NCI-H2081 treated with DMSO at 0.1 percent for 48 hours (cell line): ENCODE results near the gene FOXO1.

Experiments used
- DNase-seq: peaks from one replicate; lab custom pipeline; 2025; lab: John Stamatoyannopoulos, UW

FOXO1 gene

DNA sequence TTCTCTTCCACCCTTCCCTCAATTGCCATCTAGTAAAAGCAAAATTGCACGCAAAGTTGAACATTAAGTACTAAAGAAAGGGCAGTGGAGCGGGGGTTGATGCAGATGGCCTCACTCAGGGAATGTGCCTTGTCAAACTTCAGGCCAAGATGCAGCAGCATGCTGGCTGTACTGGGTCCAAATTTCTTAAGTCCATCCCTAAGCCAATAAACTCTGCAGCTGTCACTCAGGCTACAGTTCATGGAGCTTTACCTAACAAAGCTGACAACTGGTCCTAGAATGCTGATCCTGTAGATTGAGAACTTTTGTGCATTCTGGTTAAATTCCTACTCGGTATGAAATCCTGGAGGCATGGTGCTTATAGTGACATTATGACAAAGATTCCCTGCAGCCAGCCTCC, 88.4 kb downstream of the FOXO1 start:
- no peak for DNase-seq

DNA sequence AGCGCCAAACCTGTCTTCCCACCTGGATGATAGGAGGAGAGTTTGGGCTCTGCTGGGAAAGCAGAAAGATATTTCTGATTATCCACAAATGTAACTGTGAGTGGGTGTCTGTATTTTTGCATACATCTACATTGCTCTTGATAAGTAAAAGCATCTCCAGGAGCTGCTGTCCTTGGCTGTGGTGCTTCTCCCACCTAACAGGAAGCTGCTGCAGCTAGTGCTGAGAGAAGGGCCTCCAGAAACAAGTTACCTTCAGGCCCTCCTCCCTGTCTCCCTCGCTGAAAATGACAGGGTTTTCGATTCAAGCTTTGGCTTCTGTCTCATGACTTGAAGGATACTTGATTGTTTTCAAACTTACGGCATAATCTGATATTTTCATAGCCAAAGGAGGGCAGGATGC, 90.1 kb downstream of the FOXO1 start:
- no peak for DNase-seq

DNA sequence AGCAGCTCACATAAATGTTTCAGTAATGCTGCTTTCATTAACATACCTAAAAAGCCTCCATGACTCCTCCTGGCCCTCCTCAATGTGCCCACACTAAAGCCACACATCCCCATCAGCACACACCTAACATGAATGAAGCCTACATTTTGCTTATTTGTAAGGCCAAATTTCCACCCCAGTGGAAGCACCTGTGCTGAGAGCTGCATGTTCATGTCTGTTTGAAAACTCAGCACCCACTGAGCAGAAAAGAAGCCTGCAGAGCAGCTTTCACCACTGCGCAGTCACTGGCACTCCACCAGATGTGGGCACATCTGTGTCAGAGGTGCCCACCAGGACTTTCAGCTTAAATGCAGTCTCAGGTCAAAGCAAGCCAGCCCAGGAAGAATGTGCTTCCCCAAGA, 93.5 kb downstream of the FOXO1 start:
- DNase-seq, result no peak

DNA sequence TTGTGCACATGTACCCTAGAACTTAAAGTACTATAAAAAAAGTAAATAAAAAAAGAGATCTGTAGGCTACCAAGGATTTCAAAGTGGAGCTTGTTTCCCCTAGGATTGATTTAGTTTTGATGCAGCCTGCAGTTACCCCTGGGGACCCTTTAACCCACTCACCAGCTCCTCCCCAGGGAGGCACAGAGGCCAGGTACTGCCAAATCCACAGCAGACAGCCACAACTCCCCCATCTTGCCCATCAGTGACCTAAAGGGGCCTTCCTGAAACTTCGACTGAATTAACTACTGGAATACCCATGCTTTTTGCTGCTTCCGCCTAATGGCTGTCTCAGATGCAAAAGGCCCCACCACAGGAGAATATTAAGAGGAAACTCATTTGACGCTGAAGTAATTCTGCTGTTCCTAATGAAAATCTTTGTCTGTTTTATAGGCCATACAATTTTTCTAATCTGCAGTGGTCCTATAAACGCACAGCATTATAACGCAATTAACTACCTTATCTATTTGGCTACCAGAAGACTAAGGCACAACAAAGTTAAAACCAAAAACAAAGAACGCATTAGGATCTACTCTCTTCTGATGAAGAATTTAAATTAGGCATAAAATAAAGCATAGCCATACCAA, 95.0 kb downstream of the FOXO1 start:
- DNase-seq, result no peak

DNA sequence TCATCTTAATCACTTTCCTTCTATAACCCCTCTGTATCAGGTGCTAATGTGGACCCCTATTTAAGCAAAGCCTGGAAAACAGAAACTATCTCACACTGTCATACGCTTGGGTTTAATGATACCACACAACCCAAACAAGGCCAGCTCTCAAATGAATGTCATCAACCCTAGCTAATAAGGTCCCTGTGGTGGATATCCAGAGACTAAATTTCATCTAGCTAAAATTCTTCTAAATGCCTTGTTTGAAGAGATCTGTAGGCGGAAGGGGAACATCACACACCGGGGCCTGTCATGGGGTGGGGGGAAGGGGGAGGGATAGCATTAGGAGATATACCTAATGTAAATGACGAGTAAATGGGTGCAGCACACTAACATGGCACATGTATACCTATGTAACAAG, 95.5 kb downstream of the FOXO1 start:
- DNase-seq, result no peak

DNA sequence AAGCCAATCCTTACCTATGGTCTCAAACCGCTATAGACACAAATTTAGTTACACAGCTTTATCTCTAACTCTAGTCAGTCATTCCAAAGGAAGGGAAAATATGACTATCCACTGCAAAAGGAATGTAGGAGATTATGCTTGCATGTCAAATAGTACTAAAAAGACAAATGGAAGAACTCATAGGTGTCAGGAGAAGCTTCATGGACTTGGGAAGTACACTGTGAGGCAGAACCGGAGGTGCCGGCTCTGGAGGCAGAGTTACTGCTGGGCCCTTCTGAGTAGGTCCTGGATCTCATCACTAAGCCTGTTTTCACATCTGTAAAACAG, 97.5 kb downstream of the FOXO1 start:
- no peak for DNase-seq

DNA sequence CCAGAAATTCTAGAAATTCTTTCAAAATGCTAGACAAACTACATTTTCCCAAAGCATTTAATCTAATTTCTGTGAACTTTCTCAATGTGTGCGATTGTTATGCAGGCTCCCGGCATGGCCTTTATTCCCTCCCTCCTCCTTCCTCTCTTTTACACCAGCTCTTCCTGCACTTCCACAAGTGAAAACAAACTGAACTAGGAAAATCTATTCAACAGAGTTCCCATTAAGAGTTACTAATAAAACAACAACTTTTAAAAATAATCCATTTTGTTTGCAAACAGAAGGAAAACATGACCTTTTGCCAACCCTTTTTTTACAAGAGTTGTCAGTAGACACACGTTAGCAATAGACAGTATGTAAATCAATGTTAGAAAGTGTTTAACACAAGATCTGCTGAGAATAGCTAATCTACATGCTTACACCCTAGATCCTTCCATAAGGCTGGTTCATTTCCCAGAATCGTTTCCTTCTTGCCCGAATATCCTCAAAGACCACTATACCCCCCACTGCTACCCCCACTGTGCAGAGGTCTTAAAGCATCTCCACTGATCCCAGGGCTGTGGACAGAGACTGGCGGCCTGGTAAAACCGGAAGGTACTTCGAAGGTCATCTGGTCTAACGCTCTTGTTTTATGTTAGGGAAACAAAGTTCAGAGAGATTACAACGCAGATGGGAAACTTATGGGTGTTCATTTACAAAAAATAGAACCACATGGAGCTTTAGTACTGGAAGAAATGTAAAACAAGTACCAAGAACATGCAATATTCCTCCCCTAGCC, 98.0 kb downstream of the FOXO1 start:
- DNase-seq, result no peak

DNA sequence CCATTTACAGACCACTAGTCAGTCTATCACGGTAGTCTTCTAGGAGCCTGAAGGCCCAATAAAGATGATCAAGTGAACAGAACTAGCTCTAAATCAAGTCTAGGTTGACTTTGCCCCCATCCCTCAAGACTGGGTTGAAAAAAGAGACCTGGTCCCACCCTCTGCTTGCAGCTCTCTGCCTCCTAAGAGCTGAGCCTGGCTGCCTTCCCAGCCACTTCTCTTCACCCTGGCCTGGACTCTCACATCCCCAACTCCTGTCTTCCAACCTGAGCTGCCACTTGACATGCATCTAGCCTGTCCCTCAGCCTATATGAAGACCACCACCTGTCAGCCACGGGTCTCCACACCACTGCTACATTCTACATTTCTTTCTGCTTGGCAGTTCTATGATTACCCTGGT, 99.6 kb downstream of the FOXO1 start:
- no peak for DNase-seq

DNA sequence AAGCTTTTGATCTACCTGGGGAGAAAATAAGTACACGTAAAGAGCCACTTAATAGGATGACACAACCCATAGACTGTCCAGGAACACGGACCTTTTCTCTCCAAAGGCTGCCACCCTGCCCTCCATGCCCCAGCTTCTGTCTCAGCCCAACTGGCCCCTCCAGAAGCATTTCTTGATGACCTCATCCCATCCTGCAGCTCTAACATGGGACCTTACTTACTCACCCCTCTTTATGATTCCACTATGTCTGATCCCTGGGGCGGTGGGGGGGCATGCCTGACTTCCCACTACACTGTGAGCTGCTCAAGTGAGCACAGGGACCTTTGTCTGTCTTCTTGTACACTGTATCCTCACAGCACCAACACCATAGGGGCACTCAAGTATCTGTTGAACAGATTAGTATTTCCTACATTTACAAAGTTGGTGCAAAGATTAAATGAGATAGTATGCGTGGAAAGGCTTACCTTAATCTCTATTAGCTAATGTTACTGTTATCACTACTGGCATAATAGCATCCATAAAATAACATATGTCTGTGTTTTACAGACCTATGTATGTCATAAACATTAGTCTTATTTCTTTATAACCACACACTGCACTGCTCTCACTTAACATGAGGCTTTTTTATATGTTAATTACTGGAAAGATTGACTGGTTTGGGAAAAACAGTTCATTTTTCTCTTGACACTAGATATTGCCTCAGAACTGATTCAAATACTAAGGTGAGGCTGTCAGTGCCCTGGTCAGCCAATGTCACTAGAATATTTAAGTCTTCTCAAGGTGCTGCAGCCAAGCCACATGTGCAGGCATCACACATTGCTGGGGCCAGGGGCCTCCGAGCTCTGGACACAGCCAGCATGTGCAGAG, 100.9 kb downstream of the FOXO1 start:
- DNase-seq, result no peak

DNA sequence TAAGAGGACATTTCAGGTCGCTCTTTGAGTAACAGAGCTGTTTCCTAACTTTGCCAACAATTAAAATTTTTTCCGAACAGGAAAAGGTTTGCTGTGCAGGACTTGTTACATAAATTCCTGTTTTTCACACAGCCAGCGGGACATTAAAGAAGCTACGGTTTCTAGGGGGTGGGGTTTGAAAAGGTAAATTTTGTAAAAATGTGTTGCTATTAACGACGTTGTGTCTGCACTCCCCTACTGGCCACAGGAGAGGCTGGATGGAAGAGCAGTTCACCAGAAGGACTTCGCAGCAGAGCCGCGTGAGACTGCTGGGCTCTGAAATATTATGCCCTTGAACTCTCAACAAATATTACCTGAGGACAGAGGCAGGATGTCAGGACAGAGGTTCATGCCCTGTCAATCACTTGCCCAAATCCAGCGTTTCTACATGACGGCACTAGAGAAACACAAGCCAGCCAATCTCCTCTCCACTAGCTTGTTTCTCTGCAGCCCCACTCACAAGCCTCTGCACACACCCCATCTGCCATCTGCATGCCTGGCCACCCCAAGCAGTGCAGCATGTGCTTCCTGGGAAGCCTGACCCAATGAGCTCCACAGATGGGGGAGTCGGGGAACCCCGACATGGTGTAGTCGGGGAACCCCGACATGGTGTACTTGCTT, 102.0 kb downstream of the FOXO1 start:
- DNase-seq, result no peak

DNA sequence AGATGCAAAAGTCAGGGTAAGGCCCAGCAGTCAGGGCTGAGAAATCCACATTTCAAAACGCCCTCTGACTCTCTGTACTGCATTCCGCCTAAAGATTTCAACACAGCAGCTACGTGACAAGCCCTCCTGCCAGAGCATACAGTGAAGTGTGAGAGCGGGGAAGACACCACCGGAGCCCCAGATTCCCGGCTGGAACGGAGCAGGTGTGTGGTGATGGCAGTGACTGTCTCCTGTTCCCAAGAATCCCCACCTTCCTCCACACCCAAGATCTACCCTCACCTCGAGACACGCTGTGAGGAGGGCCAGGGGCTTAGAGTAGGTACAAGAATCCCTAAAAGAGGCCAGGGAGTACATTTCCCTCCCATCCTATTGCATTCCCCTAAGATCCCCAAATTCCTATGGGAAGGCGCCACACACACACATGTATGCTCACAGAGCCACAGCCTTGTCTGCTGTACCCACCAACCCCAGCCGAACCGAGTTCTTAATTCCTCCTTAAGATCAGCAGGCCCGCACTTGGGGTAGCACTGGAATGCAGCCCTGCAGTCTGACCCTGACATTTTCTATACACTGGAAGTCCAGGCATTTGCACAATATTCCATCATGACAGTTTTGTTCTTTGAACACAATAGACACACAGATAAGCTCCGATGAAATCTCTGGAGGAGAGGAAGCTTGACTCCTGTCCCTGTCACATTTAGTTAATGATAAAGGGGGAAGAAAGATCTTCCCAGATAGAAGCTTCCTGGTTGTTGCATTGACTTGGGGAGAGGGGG, 102.9 kb downstream of the FOXO1 start:
- no peak for DNase-seq

DNA sequence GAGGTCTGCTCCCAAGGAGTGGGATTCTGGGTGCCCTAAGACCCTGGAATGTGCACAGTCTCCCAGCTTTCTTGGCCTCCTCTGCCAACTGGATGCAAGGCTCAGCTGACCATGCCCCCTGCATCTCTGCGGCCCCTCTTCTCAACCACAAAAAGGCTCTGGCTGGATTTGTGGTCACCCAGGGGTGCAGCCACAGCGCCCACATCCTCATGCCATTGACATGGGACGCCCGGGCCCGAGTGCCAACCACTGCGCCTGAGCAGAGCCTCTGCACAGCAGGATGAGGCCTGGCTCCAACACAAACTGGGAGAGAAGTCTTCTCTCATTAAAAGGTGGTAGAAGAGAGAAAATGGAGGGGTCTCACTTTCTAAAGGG, 103.5 kb downstream of the FOXO1 start:
- no peak for DNase-seq

DNA sequence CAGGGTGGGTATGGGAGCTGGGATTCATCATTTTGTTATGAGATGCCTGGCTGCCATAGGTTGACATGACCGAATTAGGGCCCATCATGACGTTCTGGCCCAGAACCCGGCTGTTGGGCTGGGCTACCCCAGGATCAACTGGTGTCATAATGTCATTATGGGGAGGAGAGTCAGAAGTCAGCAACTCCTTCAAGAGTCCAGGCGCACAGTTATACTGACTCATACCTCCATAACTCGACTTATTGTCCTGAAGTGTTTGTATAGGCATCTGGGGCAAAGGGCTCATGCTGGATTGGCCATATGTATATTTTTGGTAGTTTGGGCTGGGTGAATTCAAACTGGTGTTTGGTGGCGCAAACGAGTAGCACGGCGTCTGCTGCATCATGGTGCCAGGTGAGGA, 106.5 kb downstream of the FOXO1 start:
- DNase-seq, result no peak

DNA sequence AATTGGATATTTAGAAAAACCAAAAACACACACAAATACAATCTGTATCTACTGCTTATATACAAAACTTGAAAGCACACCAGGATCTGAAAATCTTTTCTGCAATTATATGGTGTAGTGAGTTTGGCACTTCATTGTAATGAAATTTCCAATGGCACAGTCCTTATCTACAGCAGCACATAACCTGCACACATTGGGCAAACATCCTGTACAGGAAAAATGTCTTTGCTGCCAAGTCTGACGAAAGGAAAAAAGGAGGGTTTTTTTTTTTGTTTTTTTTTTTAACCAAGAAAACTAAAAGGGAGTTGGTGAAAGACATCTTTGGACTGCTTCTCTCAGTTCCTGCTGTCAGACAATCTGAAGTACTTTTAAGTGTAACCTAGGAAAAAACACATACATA, 107.8 kb downstream of the FOXO1 start:
- no peak for DNase-seq

DNA sequence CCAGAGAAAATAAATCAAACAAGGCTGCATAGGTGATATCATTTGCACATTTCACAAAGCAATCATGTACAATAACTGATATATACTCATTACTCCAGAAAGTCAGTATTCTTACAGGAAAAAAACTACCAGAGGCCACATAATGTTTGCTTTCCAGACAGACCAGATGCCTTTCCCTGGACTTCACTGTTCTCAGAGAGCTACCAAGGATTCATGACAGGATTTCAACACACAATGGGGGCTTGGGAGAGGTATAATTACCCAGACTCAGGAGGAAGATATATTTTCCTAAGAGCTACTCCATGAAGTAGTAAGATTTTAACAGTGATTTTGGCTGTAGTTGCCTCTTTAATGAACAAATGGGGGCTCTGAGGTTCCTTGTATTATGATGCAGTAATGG, 110.0 kb downstream of the FOXO1 start:
- DNase-seq, result no peak

DNA sequence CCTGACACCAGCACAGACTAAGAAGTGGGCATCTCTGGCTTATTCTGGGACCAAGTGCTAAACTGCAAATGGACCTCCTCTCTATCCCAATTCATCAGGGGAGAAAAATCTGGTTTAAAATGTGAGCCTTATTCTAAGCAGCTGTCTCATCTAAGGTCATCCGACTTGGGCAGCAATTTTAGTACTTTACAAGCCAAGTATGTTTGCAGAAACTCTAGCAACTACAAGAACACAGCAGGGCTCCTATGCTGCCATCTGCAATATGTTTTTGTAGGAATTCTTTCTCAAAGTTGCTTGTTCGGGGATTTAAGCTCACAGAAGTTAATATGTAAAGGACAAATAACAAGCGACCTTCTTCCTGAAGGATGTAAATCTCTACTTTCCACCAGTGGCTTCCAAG, 113.1 kb downstream of the FOXO1 start:
- no peak for DNase-seq

DNA sequence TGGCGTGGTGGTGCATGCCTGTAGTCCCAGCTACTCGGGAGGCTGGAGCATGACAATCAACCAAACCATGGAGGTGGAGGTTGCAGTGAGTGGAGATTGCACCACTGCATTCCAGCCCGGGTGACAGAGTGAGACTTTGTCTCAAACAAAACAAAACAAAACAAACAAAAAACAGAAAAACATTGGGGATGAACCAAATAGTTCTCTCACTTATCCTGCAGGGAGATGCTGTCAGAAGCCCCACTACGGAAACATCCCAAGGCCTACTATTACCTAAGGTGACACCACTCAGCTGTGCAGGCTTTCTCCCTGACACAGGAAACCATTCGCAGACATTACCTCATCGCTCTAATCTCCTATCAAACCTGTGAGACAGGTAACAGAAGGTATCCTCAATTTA, 113.5 kb downstream of the FOXO1 start:
- no peak for DNase-seq

DNA sequence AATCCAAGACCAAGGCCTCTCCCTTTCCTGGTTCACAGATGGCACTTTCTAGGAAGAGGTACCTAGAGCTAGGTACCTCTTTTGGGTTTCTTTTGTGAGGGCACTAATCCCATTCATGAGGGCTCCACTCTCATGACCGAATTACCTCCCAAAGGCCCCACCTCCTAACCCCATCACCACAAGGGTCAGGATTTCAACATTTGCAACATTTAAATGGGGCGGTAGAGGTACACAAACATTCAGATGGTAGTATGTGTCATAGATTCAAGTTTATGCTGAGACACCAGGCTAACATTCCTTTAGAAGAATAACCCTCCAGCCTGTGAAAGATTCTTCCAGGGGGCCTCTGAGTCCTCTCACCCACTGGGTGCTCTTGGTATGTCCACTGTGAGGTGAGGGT, 116.3 kb downstream of the FOXO1 start:
- no peak for DNase-seq

DNA sequence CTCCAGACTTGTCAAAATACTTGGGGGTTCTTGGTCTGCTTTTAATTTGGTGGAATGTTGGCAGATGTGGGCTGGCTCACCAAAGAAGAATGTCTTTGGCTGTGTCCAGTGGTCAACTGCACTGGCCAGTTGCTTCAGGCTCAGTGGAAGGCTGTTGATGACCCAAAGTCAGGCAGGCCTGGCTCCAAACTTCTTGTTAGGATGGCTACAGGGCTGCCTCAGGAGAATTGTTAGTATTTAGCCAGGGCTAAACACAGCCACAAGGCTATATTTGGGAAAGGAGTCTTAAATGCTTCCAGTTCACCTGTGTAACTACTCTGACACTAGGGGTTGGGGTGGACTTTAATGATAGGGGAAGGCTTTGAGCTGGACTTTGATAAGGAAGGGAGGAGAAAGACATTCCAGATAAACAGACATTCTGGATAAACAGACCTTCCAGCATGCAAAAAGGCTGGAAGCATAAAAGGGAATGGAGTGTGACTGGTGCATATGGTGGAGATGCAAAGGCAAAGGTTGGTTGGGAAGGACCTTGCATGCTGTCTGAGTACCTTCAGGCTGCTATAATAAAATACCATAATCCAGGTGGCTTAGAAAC, 116.8 kb downstream of the FOXO1 start:
- DNase-seq, result no peak

DNA sequence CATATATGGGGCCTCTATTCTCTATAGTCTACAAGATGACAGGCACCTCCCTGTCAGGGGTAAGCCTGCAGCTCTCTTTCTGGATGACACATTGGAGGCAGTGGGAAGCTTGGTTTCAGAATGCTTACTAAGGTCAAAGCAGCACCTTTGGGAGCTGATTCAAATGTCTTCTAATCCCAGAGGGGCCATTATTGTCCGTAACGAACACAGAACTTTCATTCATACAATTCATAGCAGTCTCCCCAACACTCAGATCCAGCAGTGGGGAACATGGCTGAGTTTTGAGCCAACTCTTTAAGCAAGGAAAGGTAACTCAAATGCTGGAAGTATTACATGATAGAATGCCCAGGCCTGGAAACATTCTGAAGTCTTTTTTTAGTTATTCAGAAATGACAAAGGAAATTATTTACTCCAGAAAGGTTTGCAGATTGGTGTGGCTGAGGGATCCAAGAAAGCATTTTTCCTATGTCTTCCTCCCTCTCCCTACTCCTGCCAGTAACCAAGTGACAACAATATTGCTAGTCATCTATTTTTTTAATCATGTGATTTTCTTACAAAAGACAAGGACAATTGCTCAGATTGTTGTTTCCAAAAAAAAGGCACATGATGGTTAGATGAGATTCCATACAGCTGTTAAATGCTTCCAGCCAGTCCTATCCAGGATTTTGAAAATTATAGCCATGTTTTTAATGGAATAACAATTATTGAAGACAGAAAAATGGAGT, 118.7 kb downstream of the FOXO1 start:
- DNase-seq, result no peak

DNA sequence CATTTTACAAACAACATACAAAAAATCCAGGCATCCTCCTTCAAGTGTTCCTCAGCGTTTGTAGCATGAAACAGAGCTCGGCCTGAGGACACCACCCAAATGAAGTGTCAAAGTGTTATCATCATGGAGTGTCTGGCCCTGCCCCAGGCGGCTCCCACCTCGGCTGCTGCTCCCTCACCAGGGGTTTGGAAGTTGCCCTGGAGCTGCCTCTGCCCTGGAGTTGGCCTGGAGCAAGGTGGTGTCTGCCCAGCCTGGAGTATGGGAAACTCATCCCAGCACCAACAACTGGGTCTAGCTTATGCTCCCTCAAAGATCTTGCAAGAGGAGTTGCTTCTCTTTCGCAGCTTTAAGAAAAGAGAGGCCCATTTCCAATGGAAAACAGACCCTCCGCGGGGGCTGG, 120.4 kb downstream of the FOXO1 start:
- no peak for DNase-seq
